GM18907 (cell line): ENCODE results near the gene GFI1B.
"Not testable (repeated sequence)": the region's sequence is repeated elsewhere in the genome, so short reads cannot be mapped to it uniquely, and the experiment has no call there.

ENCODE experiments used
- ATAC-seq: cut with Tn5 transposase; IDR thresholded peaks from one replicate; pipeline ENCODE4 v1.9.1; 2021; ENCODE audit warnings: mild to moderate bottlenecking, moderate library complexity; ENCODE audit not compliant: unreplicated experiment

Gene GFI1B

DNA sequence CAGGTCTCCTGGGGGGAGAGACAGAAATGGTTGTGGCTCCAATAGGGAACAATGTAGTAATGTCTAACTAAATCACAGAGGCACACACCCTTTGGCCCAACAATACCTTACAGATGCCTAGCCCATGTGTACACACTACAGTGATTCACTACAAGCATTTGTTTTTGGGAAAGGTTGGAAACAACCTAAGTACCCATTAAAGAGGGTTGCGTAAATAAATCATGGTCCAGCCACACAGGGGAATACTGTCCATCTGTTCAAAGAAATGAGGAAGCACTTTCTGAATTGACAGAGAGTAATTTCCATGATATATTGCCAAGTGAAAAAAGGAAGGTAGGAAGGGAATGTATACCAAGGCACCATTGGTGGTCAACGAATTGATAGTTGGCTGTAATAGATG, 30.3 kb downstream of the GFI1B start:
- ATAC-seq: no peak

DNA sequence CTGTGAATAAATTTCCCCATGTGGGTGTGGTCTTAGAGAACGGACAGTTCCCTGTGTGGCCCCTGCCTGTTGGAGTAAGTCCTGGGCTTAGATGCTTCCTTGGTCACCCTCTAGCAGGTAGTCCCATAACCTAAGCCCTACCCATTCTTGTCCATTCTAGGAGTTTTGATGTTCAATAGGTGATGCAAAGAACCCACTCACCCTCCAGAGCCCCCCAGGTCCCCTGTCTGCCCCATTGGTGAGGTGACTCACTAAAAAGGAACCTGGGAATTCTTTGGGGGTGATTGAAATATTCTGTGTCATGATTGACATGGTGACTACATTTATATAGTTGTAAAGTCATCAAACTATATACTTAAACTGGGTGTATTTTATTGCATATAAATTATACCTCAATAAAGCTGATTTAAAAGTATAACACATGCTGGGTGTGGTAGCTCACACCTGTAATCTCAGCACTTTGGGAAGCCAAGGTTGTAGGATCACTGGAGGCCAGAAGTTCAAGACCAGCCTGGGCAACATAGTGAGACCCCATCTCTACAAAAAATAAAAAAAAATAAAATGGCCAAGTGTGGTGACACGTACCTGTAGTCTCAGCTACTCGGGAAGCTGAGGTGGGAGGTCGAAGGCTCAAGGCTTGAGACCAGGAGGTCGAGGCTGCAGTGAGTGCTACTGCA, 31.6 kb downstream of the GFI1B start:
- ATAC-seq: no peak

DNA sequence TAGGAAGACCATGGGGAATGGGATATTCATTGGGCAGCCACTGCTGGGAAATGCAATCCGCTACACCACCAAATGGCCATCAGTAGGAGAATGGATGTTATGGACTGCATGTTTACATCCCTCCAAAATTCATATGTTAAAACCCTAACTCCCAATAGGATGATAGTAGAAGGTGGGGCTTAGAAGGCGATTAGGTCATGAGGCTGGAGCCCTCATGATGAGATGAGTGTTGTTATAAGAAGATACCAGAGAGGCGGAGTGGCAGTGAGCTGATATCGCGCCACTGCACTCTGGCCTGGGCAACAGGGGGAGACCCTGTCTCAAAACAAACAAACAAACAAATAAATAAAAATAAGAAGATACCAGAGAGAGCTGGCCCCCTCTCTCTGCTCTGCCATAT, 36.2 kb downstream of the GFI1B start:
- ATAC-seq: no peak

DNA sequence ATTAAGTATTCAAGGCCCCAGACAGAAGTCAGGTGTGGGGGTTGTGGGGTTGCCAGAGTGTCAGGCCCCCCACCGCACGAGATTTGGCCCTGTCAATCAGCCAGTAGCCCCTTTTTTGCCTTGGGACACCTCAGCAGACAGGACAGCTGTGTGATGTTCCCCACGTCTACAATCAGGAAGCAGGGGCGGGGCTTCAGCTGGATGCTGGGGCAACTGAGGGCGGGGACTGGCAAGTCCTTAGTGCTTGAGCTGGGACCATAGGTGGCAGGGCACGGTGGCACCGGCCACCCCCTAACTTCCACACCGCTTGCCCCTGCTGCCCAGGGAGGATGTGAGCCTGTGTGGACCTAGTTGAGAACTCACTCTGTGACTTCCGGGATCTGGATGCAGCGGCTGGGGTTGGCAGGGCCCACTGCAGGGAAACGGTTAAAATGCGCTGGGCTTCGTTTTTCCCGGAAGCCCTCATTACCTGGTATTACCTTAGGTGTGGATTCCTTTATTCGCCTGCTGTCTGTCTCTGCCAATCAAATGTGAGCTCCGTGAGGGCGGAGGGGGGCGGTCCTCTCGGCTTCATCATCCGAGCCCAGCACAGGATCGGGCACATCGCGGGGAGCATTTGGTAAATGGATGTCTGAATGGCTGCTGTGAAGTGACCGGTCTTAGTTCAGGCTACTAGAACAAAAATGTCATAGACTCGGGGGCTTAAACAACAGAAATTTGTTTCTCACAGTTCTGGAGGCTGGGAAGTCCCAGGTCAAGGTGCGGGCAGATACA, 44.8 kb downstream of the GFI1B start:
- no peak for ATAC-seq

DNA sequence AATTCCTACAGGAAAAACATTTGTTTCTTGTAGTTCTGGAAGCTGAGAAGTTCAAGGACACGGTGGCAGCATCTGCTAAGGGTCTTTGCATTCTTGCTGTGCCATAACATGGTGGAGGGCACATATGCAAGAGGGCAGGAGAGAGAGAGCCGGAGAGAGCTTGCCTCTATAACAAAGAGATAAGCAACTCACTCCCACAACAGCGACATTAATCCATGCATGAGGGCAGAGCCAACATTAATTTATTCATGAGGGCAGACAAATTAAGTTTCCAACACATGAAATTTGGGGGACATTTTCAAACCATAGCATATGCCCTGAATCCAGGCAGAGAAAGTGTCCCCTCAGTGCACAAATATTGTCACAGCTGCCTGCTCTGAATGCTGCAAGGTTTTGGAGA, 47.9 kb downstream of the GFI1B start:
- ATAC-seq: no peak

DNA sequence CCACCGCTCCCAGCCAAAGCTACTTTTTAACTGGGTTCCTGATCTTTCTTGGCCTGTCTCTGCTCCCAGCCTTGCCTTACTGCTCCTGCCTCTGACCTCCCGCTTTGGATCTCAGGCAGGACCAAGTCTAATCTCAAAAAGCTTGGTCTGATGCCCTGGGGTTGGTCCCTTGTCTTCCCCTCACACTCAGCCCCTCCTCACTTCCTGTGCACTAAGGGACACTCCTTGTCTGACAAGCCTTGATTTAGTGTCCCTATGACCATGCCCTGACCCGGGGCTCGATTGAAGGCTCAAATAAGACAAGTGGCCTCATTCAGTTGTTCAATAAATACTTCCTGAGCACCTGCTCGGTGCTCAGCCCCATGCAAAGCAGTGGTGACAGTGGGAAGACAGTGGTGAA, 48.6 kb downstream of the GFI1B start:
- ATAC-seq: no peak

DNA sequence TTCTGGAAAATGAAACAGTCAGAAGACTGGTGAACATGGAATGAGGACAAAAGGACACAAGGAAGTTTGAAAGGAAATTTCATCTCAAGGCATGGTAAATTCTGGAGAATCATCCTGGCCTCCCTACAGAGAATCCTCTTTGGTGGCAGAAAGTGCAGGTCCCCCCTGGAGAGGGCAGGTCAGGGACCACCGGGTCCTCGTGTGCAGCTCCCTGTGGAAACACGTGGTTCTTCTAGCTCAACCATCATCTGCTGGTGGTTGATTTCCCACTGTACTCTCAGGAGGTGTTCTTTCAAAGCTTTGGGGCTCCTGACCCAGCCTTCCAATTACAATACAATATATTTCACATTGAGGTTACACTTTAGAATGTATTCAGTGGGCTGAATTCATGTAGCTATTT, 49.7 kb downstream of the GFI1B start:
- ATAC-seq: no peak

DNA sequence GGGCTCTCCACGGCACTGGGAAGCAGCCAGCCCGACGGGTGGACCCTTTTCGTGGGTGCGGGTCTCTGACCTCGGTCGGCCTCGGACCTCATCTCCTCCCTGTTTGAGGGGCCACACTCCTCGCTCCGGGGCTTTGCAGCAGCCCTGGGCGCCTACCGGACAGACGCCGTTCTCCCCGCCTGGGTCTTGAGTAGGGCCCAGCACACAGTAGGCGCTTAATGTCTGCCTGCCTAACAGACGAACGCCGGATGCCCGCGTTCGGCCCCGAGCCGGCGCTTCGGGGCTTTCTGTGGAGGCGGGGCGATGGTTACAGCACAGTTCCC, 51.5 kb downstream of the GFI1B start:
- peak; percentile 1 for ATAC-seq

DNA sequence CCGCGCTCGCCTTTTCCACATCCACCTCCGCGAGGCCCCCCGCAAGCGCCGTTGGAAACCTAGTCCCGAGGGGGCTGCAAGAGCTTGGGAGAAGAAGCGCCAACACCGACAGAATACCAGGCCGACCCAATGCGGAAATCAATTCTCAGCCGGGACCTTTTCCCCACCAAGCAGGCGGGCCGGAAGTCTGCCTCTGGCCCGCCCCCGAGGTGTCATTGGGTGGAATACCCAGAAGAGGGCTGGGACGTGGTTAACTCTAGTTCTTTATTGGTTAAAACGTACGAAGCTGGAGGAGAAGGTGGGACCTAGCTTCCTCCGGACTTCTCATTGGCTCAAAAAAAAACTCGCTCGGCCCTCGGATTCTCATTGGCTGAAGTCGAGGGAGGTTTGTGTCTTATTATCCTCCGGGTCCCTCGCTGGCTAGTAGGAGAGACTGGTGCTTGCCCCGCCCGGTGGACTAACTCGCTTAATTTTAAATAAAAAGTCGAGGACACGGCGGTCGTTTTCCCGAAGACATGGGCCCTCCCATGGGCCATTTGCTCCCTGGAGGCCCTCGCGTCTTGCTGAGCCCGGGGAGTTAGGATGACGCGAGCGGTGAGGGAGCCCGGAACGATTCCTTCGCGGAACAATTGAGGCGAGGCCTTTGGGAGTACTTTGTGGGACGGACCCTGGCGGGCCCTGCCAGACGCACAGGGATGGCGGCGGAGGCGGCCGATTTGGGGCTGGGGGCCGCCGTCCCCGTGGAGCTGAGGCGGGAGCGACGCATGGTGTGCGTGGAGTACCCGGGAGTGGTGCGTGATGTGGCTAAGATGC, 52.0 kb downstream of the GFI1B start, which contains the start of gene GTF3C5:
TSS of gene GTF3C5 (plus strand) at position 681 of the 813 bp plus-strand sequence. CDS start at position 696, 15 bp downstream.
- peak; percentile 91 for ATAC-seq

DNA sequence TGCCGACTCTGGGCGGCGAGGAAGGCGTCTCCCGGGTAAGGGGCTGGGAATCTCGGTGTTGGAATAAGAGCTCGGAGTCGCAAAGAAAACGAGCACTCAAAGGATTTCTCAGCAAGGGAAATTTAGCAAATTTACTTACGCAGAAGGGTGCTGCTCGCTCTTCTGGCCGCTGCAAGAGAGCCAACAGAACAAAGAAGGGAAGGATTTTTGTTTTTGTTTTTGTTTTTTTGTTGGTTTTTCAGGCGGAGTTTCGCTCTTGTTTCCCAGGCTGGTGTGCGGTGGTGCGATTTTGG, 52.6 kb downstream of the GFI1B start:
- ATAC-seq: no peak

DNA sequence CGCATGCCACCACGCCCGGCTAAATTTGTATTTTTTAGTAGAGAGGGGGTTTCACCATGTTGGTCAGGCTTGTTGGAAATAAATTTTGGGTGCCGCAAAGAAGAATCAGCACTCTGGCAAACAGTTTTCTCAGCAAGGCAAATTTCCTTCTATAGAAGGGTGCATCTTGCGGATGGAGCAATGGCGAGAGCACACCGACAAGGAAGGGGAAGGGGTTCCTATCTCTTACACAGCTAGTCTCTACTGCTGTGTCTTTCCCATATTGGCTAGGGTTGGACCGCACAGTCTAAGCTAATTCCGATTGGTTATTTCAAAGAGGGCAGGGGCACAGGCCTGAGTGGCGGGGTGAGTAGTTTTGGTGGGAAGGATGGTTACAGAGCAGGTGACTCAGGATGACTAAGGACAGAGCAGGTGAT, 53.0 kb downstream of the GFI1B start:
- ATAC-seq: no peak

DNA sequence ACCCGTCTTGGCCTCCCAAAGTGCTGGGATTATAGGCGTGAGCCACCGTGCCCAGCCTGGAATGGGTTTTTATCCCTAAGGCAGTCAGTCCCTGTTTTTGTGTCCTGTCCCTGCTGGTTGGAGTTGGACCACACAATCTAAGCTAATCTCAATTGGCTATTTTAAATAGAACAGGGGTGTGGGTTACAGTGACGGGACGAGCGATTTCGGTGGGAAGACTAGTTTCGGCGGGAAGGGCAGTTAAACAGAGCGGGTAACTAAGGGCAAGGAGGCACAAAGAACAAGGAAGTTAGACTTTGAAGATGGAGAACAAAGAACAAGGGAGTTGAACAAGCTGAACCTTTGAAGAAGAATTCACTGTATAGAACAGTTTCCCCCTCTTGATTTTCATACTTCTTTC, 53.7 kb downstream of the GFI1B start:
- no peak for ATAC-seq

DNA sequence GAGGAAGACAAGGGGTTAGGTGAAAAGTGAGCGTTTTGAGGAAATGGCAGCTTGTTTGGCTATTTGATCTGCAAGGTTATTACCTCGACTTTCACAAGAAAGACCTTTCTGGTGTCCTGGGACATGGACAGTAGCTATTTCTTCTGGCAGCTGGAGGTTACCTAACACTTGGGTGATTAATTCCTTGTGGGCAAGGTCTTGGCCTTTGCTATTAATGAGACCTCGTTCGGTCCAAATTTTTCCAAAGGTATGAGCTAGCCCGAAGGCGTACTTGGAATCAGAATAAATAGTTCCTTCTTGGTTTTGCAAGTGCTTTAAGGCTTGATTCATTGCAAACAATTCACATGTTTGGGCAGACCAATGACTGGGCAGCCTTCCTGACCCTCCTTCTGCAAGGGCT, 57.2 kb downstream of the GFI1B start:
- no peak for ATAC-seq

DNA sequence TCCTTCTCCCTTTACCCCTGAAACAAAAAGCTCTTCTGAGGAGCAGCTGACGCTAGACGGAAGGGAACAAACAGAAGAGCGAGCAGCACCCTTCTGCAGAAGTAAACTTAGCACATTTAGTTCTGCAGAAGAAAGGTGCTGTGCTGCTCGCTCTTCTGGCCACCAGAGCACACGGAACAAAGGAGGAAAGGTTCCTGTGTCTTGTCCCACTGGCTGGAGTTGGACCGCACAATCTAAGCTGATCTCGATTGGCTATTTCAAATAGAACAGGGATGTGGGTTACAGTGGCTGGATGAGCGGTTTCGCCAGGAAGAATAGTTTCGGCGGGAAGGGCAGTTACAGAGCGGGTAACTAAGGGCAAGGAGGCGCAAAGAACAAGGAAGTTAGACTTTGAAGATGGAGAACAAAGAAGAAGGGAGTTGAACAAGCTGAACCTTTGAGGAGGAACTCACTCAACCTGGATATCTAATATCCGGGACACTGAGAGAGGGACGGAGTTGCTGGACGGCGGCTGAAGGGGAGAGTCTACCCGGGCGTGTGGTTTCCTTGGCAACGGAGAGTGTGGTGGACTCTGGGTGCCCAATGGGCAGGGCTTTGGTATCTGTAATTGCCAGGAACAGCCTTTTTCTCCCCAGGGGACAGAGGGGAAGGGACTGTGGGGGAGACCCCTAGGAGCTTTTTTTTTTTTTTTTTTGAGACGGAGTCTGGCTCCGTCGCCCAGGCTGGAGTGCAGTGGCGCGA, 59.5 kb downstream of the GFI1B start:
- no peak for ATAC-seq

DNA sequence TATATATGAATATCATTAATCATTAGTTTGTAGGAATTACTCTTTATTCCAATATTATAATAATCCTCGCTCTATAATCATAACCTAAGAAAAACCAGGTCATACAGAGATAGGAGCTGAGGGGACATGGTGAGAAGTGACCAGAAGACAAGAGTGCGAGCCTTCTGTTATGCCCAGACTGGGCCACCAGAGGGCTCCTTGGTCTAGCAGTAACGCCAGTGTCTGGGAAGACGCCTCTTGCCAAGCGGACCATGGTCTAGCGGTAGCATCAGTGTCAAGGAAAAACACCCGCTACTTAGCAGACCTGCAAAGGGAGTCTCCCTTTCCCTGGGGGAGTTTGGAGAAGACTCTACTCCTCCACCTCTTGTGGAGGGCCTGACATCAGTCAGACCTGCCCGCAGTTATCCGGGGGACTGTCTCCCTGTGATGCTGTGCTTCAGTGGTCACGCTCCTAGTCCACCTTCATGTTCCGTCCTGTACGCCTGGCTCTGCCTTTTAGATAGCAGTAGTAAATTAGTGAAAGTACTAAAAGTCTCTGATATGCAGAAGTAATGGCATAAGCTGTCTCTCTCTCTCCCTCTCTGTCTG, 62.5 kb downstream of the GFI1B start:
- not testable (repeated sequence) for ATAC-seq
